HEK293 (cell line): Measurements from ENCODE around the gene HOXB8.

ENCODE experiments used
- CTCF ChIA-PET: fragments of 350-600 bp; formaldehyde crosslinking; extraction: SDS; loops from one replicate; lab custom pipeline; 2021; ENCODE audit warnings: antibody characterized with exemption; lab: Yijun Ruan, JAX
- POLR2A ChIA-PET: fragments of 300-600 bp; formaldehyde crosslinking; extraction: SDS; loops from one replicate; lab custom pipeline; 2020; ENCODE audit warnings: antibody characterized with exemption, inconsistent platforms; lab: Yijun Ruan, JAX
- H3K27ac ChIP-seq: fragments of 200-500 bp; sonication (Bioruptor generic); 2 replicates; pipeline ENCODE4 v1.5.1; 2014; ENCODE audit warnings: low read depth, low read length, control low read depth, inconsistent platforms; ENCODE audit errors: extremely low read depth
- H3K36me3 ChIP-seq, 2 experiments: fragments of 200-500 bp in 1 of 2; sonication (Bioruptor generic) in 1 of 2; 1 replicate in 1 of 2; 2 replicates in 1 of 2; pipeline ENCODE4 v1.5.1; 2014 to 2017; ENCODE audit warnings: inconsistent platforms in 2 of 2, low read length in 2 of 2; ENCODE audit not compliant: control insufficient read depth in 2 of 2, insufficient read depth in 1 of 2
- H3K4me1 ChIP-seq: fragments of 200-500 bp; sonication (Bioruptor generic); 2 replicates; pipeline ENCODE4 v1.5.1; 2014; ENCODE audit warnings: mild to moderate bottlenecking, low read length, inconsistent platforms; ENCODE audit not compliant: control insufficient read depth, insufficient read depth
- H3K4me3 ChIP-seq: 2 replicates; pipeline ENCODE4 v1.5.1; 2011; ENCODE audit warnings: low read depth, mild to moderate bottlenecking, control low read depth, low read length, moderate library complexity
- H3K9me3 ChIP-seq: fragments of 200-500 bp; sonication (Bioruptor generic); 2 replicates; pipeline ENCODE4 v1.5.1; 2014; ENCODE audit warnings: low read depth, low read length, inconsistent platforms; ENCODE audit not compliant: control insufficient read depth, insufficient read depth
- BCL6B ChIP-seq: fragments of 450-650 bp; formaldehyde crosslinking; IDR thresholded peaks from 2 replicates; pipeline ENCODE4 v1.5.1; 2017; ENCODE audit warnings: missing biosample characterization, missing genetic modification characterization
- CTCF ChIP-seq: fragments of 450-650 bp; formaldehyde crosslinking; IDR thresholded peaks from 2 replicates; pipeline ENCODE4 v1.5.1; 2016; ENCODE audit warnings: missing biosample characterization, missing genetic modification characterization
- KLF16 ChIP-seq: fragments of 450-650 bp; formaldehyde crosslinking; IDR thresholded peaks from 2 replicates; pipeline ENCODE4 v1.5.1; 2017; ENCODE audit warnings: missing biosample characterization, missing genetic modification characterization
- PRDM10 ChIP-seq: fragments of 450-650 bp; formaldehyde crosslinking; IDR thresholded peaks from 2 replicates; pipeline ENCODE4 v1.5.1; 2016; ENCODE audit warnings: missing biosample characterization, missing genetic modification characterization
- SP2 ChIP-seq: fragments of 450-650 bp; formaldehyde crosslinking; IDR thresholded peaks from 2 replicates; pipeline ENCODE4 v1.5.1; 2016; ENCODE audit warnings: missing biosample characterization, missing genetic modification characterization
- ZBTB10 ChIP-seq: fragments of 450-650 bp; formaldehyde crosslinking; IDR thresholded peaks from 2 replicates; pipeline ENCODE4 v1.5.1; 2016; ENCODE audit warnings: missing biosample characterization, missing genetic modification characterization
- ZBTB20 ChIP-seq: fragments of 450-650 bp; formaldehyde crosslinking; IDR thresholded peaks from 2 replicates; pipeline ENCODE4 v1.5.1; 2016; ENCODE audit warnings: missing biosample characterization, missing genetic modification characterization
- ZIC2 ChIP-seq: fragments of 450-650 bp; formaldehyde crosslinking; IDR thresholded peaks from 2 replicates; pipeline ENCODE4 v1.5.1; 2016; ENCODE audit warnings: missing biosample characterization, missing genetic modification characterization
- ZNF155 ChIP-seq: fragments of 450-650 bp; formaldehyde crosslinking; IDR thresholded peaks from 2 replicates; pipeline ENCODE4 v1.5.1; 2016; ENCODE audit warnings: missing biosample characterization, missing genetic modification characterization
- ZNF2 ChIP-seq: fragments of 450-650 bp; formaldehyde crosslinking; IDR thresholded peaks from 2 replicates; pipeline ENCODE4 v1.5.1; 2016; ENCODE audit warnings: missing biosample characterization, missing genetic modification characterization
- ZNF223 ChIP-seq: fragments of 450-650 bp; formaldehyde crosslinking; IDR thresholded peaks from 2 replicates; pipeline ENCODE4 v1.5.1; 2016; ENCODE audit warnings: missing biosample characterization, missing genetic modification characterization
- ZNF280D ChIP-seq: fragments of 450-650 bp; formaldehyde crosslinking; IDR thresholded peaks from 2 replicates; pipeline ENCODE4 v1.5.1; 2016; ENCODE audit warnings: missing biosample characterization, missing genetic modification characterization
- ZNF366 ChIP-seq: fragments of 450-650 bp; formaldehyde crosslinking; conservative IDR thresholded peaks from 2 replicates; pipeline ENCODE4 v1.5.1; 2016; ENCODE audit warnings: missing biosample characterization, missing genetic modification characterization
- ZNF449 ChIP-seq: fragments of 450-650 bp; formaldehyde crosslinking; IDR thresholded peaks from 2 replicates; pipeline ENCODE4 v1.5.1; 2017; ENCODE audit warnings: missing biosample characterization, mild to moderate bottlenecking, missing genetic modification characterization, moderate library complexity
- ZNF549 ChIP-seq: fragments of 450-650 bp; IDR thresholded peaks from 2 replicates; pipeline ENCODE4 v1.5.1; 2018; ENCODE audit warnings: missing biosample characterization, missing genetic modification characterization, mild to moderate bottlenecking, inconsistent platforms, moderate library complexity

The HOXB8 gene

GRCh38 chr17:48611213-48611612 is 3.9 kb downstream of the HOXB8 start:
- ChIA-PET CTCF (no interaction called here), POLR2A (no interaction called here)
- no peaks in the 10 kb centered on the region for H3K9me3 ChIP-seq
- H3K36me3 ChIP-seq, result peaks cover 7 to 15% of the 10 kb centered on the region in 2 experiments
- TF ChIP-seq ZNF366 (0 out of 2 replicates have a peak, but pooled peaks have one; percentile 7), ZNF280D (no peak), SP2 (tag by site-specific recombination) (peak; percentile 12; the same call in 1 of the 2 replicates)
- H3K4me1 ChIP-seq, result peaks cover 34% of the 10 kb centered on the region
- H3K4me3 ChIP-seq, result peak overlapping the region; percentile 72
- H3K27ac ChIP-seq, result peak overlapping the region; percentile 94

- Histone ChIP-seq H3K27ac (peak within 1 kb of the TSS; percentile 94), H3K4me3 (peak within 1 kb of the TSS; percentile 72), H3K9me3 (no peaks in the 10 kb centered on the region), H3K4me1 (peaks cover 32% of the 10 kb centered on the region), H3K36me3 (peaks cover 7 to 15% of the 10 kb centered on the region in 2 experiments)
- ChIA-PET POLR2A (interaction anchor here (0.6 to 2.4 kb wide), 11 partner anchors 8 to 779 kb away, joined by 3 to 15 read pairs (median 4); partner anchors contain the start of genes HOXB9, LRRC46 and MRPL10), CTCF (interaction anchor here (0.6 to 2.4 kb wide), 11 partner anchors 8 to 923 kb away, joined by 3 to 12 read pairs (median 4); partner anchors contain the start of gene SCRN2)
- TF ChIP-seq ZNF449 (tag by site-specific recombination) (peak; percentile 82), CTCF (tag by site-specific recombination) (0 out of 2 replicates have a peak, but pooled peaks have one; percentile 18), ZIC2 (tag by site-specific recombination) (peak; percentile 98), ZBTB20 (tag by site-specific recombination) (peak; percentile 68), ZNF2 (peak; percentile 32; the same call in 1 of the 2 replicates), ZNF155 (no peak), ZNF223 (tag by site-specific recombination) (no peak), ZBTB10 (tag by site-specific recombination) (peak; percentile 84), KLF16 (peak; percentile 89), PRDM10 (tag by site-specific recombination) (peak; percentile 85), ZNF549 (no peak), BCL6B (tag by site-specific recombination) (no peak)
Observed at GRCh38 chr17:48610282-48611211, 4.5 kb downstream of the HOXB8 start, which contains the start of gene HOXB7. HOXB7 (minus strand) TSS chr17:48611017; CDS start chr17:48610918, 99 bp downstream.
